ENCODE measurements around the gene KANSL3. TPM values are rescaled to one million over a fixed set of nuclear protein-coding genes. Genes with fewer than 3 reads are reported as not detected.

Gene KANSL3
- polyA plus RNA-seq, 1 experiment, result 28.3 TPM

GRCh38 chr2:96546321-96546720 is 91.8 kb downstream of the KANSL3 start:
- TF ChIP-seq, protein P1, sequence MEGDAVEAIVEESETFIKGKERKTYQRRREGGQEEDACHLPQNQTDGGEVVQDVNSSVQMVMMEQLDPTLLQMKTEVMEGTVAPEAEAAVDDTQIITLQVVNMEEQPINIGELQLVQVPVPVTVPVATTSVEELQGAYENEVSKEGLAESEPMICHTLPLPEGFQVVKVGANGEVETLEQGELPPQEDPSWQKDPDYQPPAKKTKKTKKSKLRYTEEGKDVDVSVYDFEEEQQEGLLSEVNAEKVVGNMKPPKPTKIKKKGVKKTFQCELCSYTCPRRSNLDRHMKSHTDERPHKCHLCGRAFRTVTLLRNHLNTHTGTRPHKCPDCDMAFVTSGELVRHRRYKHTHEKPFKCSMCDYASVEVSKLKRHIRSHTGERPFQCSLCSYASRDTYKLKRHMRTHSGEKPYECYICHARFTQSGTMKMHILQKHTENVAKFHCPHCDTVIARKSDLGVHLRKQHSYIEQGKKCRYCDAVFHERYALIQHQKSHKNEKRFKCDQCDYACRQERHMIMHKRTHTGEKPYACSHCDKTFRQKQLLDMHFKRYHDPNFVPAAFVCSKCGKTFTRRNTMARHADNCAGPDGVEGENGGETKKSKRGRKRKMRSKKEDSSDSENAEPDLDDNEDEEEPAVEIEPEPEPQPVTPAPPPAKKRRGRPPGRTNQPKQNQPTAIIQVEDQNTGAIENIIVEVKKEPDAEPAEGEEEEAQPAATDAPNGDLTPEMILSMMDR (IDR thresholded peaks at IDR 0.05; ENCODE audit: insufficient read depth, low read depth, low read length), result no peak
- POLR2A ChIA-PET, result no interaction called here
- no peaks in the 10 kb centered on the region for H3K27me3 ChIP-seq (ENCODE audit: control insufficient read depth, insufficient read depth, low read length)
- no peak overlapping the region for H3K4me3 ChIP-seq (ENCODE audit: low read depth, low read length)
- H3K36me3 ChIP-seq (ENCODE audit: control insufficient read depth, insufficient read depth, low read length), result peaks cover 33% of the 10 kb centered on the region
- no peak for DNase-seq (ENCODE audit: low read depth)
- CTCF ChIA-PET, result no interaction called here

Other genes with a start within 250 kb of the KANSL3 start
- not detected in 2 replicates for gene NEURL3, start 133.0 kb downstream of the KANSL3 start, polyA plus RNA-seq (2011; rRNA removed)
- 10.4 and 19.1 TPM in 2 replicates for gene ARID5A, start 101.6 kb downstream of the KANSL3 start, polyA plus RNA-seq (2011; rRNA removed)
- gene FER1L5, start 4.5 kb upstream of the KANSL3 start, polyA plus RNA-seq (2011; rRNA removed), result 0.07 and 0.09 TPM in 2 replicates
- 29.6 and 30.8 TPM in 2 replicates for gene LMAN2L, start 101.8 kb upstream of the KANSL3 start, polyA plus RNA-seq (2011; rRNA removed)
- gene CNNM4, start 122.6 kb upstream of the KANSL3 start, polyA plus RNA-seq (2011; rRNA removed), result 4.4 and 7.2 TPM in 2 replicates
- 7.6 and 9.8 TPM in 2 replicates for gene CNNM3, start 178.0 kb upstream of the KANSL3 start, polyA plus RNA-seq (2011; rRNA removed)
- 0.85 and 1.4 TPM in 2 replicates for gene ANKRD23, start 205.7 kb upstream of the KANSL3 start, polyA plus RNA-seq (2011; rRNA removed)
- gene ANKRD39, start 219.7 kb upstream of the KANSL3 start, polyA plus RNA-seq (2011; rRNA removed), result 6.8 and 8.1 TPM in 2 replicates
- 16.4 and 29.7 TPM in 2 replicates for gene SEMA4C, start 231.8 kb upstream of the KANSL3 start, polyA plus RNA-seq (2011; rRNA removed)